ENCODE data around the gene SSBP3.
"Not testable (repeated sequence)": the region's sequence is repeated elsewhere in the genome, so short reads cannot be mapped to it uniquely, and the experiment has no call there.

- TF ChIP-seq, protein P1, sequence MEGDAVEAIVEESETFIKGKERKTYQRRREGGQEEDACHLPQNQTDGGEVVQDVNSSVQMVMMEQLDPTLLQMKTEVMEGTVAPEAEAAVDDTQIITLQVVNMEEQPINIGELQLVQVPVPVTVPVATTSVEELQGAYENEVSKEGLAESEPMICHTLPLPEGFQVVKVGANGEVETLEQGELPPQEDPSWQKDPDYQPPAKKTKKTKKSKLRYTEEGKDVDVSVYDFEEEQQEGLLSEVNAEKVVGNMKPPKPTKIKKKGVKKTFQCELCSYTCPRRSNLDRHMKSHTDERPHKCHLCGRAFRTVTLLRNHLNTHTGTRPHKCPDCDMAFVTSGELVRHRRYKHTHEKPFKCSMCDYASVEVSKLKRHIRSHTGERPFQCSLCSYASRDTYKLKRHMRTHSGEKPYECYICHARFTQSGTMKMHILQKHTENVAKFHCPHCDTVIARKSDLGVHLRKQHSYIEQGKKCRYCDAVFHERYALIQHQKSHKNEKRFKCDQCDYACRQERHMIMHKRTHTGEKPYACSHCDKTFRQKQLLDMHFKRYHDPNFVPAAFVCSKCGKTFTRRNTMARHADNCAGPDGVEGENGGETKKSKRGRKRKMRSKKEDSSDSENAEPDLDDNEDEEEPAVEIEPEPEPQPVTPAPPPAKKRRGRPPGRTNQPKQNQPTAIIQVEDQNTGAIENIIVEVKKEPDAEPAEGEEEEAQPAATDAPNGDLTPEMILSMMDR (IDR thresholded peaks at IDR 0.05; ENCODE audit: low read depth, low read length), result not testable (repeated sequence)
- TF ChIP-seq EZH2phosphoT487 (IDR thresholded peaks at IDR 0.05; ENCODE audit: low read depth), result not testable (repeated sequence)
Measured at GRCh38 chr1:54418598-54418997, 12.4 kb upstream of the SSBP3 start.
